Lower leg skin (tissue), 4 donors: ENCODE data around the gene B3GNT5. TPM values are rescaled to one million over a fixed set of nuclear protein-coding genes. Genes with fewer than 3 reads are reported as not detected.

Experiments used
- DNase-seq, 2 donors: peaks; one replicate each; pipeline ENCODE4 v3.0.0-alpha.2; 2019; ENCODE audit warnings: low spot score in 2 of 2
- H3K4me3 ChIP-seq: fragments of 200-600 bp; sonication (generic); 2 replicates; pipeline ENCODE4 v1.5.1; 2017; ENCODE audit warnings: mild to moderate bottlenecking, low read depth; ENCODE audit not compliant: poor library complexity, severe bottlenecking
- POLR2A ChIP-seq, 2 donors: fragments of 450-650 bp; IDR thresholded peaks; one replicate each; pipeline ENCODE4 v1.6.1; 2016 to 2017; ENCODE audit warnings: antibody characterized with exemption in 2 of 2, mild to moderate bottlenecking in 1 of 2, moderate library complexity in 1 of 2
- WGBS, 2 donors: methylation state at CpG; one replicate each; pipeline ENCODE4 v1.1.5; 2018; 5-methylcytosine and 5-hydroxymethylcytosine counted together
- intact Hi-C: fragments of 100-400 bp; cut with DNase I; formaldehyde crosslinking; loops from one replicate; pipeline ENCODE4 v1.15.0; 2023; ENCODE audit warnings: low total_unique reads
- total RNA-seq, 4 donors: library from RNA; depleted of rRNA; stranded (reverse); fragments of >200 nt; gene quantifications; one replicate each; pipeline ENCODE4 v1.1.0, GENCODE V29; 2016
- TF ChIP-seq, protein P1 (sequence below), 3 donors: fragments of 450-650 bp; IDR thresholded peaks; one replicate each; pipeline ENCODE4 v1.5.1; 2016; ENCODE audit warnings: antibody characterized with exemption in 3 of 3, mild to moderate bottlenecking in 3 of 3, moderate library complexity in 2 of 3

The B3GNT5 gene, protein sequence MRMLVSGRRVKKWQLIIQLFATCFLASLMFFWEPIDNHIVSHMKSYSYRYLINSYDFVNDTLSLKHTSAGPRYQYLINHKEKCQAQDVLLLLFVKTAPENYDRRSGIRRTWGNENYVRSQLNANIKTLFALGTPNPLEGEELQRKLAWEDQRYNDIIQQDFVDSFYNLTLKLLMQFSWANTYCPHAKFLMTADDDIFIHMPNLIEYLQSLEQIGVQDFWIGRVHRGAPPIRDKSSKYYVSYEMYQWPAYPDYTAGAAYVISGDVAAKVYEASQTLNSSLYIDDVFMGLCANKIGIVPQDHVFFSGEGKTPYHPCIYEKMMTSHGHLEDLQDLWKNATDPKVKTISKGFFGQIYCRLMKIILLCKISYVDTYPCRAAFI
- 10 to 100 TPM; 10.2 to 18.0 (median 13.1) TPM for total RNA-seq

DNA sequence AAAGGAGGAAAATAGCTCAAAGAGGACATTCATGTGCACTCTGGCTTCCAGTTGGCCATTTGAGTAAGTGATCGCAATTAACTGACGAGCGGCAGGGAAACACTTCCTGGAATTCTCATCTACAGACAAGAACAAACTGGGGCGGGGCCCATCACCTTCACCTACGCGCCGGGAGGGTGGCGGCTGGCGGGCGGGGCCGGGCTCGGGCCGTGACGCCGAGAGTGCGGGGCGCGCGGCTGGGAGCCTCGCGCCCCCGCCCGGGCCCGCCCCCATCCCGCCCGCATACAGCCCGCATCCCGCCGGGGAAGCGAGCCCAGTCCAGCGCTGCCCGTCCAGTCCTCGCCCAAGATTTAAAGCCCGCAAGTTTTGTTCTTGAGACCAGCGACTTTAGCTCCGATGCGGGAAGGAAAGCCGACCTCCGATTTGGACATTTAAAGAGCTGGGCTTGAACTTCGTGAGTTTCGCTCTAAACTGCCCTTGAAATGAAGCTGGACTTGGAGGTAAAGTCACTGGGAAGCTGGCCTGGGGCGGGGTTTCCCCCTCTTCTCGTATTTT is at the start of gene B3GNT5:
Gene B3GNT5 (plus strand): TSS at position 281 of the 555 bp plus-strand sequence. CDS start 16,546 bp downstream, outside the sequence.
- no peak for TF ChIP-seq POLR2A (IDR thresholded peaks at IDR 0.05)
- TF ChIP-seq, protein P1, sequence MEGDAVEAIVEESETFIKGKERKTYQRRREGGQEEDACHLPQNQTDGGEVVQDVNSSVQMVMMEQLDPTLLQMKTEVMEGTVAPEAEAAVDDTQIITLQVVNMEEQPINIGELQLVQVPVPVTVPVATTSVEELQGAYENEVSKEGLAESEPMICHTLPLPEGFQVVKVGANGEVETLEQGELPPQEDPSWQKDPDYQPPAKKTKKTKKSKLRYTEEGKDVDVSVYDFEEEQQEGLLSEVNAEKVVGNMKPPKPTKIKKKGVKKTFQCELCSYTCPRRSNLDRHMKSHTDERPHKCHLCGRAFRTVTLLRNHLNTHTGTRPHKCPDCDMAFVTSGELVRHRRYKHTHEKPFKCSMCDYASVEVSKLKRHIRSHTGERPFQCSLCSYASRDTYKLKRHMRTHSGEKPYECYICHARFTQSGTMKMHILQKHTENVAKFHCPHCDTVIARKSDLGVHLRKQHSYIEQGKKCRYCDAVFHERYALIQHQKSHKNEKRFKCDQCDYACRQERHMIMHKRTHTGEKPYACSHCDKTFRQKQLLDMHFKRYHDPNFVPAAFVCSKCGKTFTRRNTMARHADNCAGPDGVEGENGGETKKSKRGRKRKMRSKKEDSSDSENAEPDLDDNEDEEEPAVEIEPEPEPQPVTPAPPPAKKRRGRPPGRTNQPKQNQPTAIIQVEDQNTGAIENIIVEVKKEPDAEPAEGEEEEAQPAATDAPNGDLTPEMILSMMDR (IDR thresholded peaks at IDR 0.05): no peak
- intact Hi-C loops: no loop called here
- 1 to 2% methylated on average over 10 to 35 of the region's 43 CpGs for WGBS, 2 donors
- H3K4me3 ChIP-seq: peak within 1 kb of the TSS; percentile 63
- DNase-seq: peak; percentile 72 to 90

DNA sequence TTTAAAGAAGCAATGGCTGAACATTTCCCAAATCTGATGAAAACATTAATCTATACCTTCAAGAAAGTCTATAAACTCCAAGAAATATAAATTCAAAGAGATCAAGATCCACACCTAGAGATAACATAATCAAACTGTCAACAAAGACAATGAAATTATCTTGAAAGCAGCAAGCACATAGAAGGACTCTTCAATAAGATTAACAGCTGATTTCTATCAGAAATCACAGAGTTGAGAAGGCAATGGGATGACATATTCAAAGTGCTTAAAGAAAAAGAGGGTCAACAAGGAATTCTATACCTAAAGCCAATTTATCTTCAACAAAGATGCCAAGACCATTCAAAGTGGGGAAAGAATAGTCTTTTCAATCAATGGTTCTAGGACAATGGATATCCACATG is 49.4 kb upstream of the B3GNT5 start:
- intact Hi-C loops: no loop called here
- H3K4me3 ChIP-seq: no peak overlapping the region
- TF ChIP-seq, protein P1 (IDR thresholded peaks at IDR 0.05): no peak
- TF ChIP-seq POLR2A (IDR thresholded peaks at IDR 0.05): no peak
- DNase-seq: no peak

DNA sequence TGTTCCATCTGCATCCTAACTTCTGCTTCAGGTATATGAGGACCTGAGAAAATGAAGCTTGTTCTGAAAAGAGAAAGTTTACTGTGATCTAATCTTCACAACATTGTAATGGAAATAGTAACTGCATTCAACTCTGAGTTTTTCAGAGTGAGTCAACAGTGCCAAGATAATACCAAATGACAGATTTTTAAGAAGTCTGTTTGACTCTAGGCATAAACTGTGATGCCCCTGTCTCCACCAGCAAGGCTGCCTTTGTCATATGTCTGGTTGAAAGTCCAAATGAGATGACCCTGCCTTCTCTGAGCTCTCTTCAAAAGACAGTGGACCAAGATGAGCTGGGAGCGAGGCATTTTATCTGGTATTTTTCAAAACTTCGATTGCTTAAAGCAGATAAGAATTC is 44.8 kb upstream of the B3GNT5 start:
- H3K4me3 ChIP-seq: no peak overlapping the region
- TF ChIP-seq, protein P1 (IDR thresholded peaks at IDR 0.05): no peak
- TF ChIP-seq POLR2A (IDR thresholded peaks at IDR 0.05): no peak
- no peak for DNase-seq
- intact Hi-C loops: no loop called here
- WGBS, 2 donors: 85 to 87% methylated on average over 2 of the region's 2 CpGs

DNA sequence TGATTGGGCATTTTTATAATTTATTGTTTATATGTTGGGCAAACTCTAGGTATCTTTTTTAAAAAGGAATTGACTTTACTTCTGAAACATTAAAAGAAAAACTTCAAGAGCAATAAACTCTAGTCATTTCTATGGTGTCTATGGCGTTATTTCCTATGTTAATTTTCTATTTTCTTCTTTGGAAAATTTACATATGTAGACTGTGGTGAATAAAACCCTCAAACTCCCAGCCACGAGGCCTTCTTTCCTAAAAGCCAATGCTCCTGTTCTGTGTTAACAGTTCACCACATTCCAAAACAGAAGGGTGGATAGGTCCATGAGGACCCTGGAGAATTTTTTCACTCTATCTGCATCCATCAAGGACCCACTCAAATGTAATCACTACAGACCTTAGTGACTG is 44.3 kb upstream of the B3GNT5 start:
- no peak overlapping the region for H3K4me3 ChIP-seq
- TF ChIP-seq, protein P1 (IDR thresholded peaks at IDR 0.05): no peak
- no peak for TF ChIP-seq POLR2A (IDR thresholded peaks at IDR 0.05)
- 82 to 87% methylated on average over 2 of the region's 2 CpGs for WGBS, 2 donors
- DNase-seq: no peak
- intact Hi-C loops: no loop called here

DNA sequence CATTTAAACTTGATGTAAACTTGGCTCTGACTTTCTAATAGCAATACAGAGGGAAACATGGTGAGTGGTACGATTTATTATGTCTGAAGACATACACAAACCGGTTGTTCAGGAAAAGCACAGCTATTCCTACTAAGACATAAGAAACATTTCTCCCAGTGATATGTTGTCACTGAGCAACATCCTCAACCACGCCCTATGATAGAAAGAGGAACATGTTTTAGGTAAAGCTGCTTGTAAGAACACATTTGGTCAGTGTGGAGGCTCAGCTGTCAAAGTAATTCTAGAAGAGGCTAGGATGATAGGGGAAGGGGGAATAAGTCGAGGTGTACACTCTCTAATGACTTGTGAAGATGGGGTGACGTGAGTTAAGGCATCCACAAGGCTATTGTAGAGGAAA is 42.7 kb upstream of the B3GNT5 start:
- no peak overlapping the region for H3K4me3 ChIP-seq
- DNase-seq: no peak
- WGBS, 2 donors: 41 to 43% methylated on average over 5 of the region's 5 CpGs
- intact Hi-C loops: no loop called here
- TF ChIP-seq POLR2A (IDR thresholded peaks at IDR 0.05): no peak
- TF ChIP-seq, protein P1 (IDR thresholded peaks at IDR 0.05): no peak
